ENCODE data around the gene GEN1.

DNA sequence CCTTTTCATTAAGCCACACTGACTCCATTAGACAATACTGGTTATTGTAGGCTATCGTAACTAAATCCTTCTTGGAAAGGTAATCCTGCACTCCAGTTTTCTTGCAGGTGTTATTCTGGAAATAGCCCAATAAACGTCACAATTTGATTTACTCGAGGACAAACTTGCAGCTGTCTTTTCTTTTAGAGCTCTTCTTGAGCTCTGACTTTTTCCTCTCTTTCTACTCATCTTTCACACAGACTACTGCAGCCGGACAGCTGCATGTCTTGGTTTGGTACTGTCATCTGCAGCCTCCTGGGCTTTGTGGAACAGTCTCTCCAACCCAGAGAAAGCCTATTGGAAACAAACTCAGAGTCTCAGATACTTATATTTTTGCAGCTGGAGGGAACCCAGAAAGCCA is 39.4 kb downstream of the GEN1 start:
- TF ChIP-seq, protein P1, sequence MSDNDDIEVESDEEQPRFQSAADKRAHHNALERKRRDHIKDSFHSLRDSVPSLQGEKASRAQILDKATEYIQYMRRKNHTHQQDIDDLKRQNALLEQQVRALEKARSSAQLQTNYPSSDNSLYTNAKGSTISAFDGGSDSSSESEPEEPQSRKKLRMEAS (IDR thresholded peaks at IDR 0.05), result no peak
- TF ChIP-seq CREB1 (IDR thresholded peaks at IDR 0.05; ENCODE audit: low read depth) (no peak), TAF1 (IDR thresholded peaks at IDR 0.05; ENCODE audit: low read depth) (no peak), NFIC (IDR thresholded peaks at IDR 0.05) (no peak), TCF12 (IDR thresholded peaks at IDR 0.05; ENCODE audit: low read depth) (no peak), CEBPB (IDR thresholded peaks at IDR 0.05) (no peak), FOXM1 (IDR thresholded peaks at IDR 0.05; ENCODE audit: borderline replicate concordance, low read depth) (no peak), EP300 (IDR thresholded peaks at IDR 0.05; ENCODE audit: borderline replicate concordance) (no peak), EGR1 (IDR thresholded peaks at IDR 0.05) (no peak), YY1 (IDR thresholded peaks at IDR 0.05; ENCODE audit: low read depth) (no peak), TEAD4 (IDR thresholded peaks at IDR 0.05) (no peak)
- TF ChIP-seq, protein P2, sequence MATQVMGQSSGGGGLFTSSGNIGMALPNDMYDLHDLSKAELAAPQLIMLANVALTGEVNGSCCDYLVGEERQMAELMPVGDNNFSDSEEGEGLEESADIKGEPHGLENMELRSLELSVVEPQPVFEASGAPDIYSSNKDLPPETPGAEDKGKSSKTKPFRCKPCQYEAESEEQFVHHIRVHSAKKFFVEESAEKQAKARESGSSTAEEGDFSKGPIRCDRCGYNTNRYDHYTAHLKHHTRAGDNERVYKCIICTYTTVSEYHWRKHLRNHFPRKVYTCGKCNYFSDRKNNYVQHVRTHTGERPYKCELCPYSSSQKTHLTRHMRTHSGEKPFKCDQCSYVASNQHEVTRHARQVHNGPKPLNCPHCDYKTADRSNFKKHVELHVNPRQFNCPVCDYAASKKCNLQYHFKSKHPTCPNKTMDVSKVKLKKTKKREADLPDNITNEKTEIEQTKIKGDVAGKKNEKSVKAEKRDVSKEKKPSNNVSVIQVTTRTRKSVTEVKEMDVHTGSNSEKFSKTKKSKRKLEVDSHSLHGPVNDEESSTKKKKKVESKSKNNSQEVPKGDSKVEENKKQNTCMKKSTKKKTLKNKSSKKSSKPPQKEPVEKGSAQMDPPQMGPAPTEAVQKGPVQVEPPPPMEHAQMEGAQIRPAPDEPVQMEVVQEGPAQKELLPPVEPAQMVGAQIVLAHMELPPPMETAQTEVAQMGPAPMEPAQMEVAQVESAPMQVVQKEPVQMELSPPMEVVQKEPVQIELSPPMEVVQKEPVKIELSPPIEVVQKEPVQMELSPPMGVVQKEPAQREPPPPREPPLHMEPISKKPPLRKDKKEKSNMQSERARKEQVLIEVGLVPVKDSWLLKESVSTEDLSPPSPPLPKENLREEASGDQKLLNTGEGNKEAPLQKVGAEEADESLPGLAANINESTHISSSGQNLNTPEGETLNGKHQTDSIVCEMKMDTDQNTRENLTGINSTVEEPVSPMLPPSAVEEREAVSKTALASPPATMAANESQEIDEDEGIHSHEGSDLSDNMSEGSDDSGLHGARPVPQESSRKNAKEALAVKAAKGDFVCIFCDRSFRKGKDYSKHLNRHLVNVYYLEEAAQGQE (IDR thresholded peaks at IDR 0.05; ENCODE audit: low read depth), result no peak
